ENCODE results near the gene LRBA. TPM values are rescaled to one million over a fixed set of nuclear protein-coding genes. Genes with fewer than 3 reads are reported as not detected.
A peak's percentile ranks its signal among the peaks of the same experiment; 100 is the strongest.

The LRBA gene
- total RNA-seq, 1 donor from 2014 or later = 46.2 TPM

DNA sequence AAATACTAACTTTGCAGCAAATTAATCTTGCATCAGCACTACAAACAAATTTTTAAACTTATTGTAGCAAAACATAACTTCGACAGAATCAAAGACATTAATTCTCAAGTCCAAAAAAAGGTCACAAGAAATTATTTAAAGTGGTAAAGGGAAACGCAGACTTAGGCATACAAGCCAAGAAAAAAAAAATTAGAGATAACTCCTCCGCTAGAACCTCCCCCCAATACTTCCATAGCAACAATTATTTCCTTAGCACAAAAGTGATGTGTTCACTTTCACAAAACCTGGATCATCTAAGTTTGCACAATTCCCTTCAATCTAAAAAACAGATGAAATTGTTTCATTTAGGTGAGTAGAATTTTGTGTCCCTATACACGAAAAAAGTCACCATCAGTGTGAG lies 1.1 kb downstream of the LRBA start:
- TF ChIP-seq, protein P1, sequence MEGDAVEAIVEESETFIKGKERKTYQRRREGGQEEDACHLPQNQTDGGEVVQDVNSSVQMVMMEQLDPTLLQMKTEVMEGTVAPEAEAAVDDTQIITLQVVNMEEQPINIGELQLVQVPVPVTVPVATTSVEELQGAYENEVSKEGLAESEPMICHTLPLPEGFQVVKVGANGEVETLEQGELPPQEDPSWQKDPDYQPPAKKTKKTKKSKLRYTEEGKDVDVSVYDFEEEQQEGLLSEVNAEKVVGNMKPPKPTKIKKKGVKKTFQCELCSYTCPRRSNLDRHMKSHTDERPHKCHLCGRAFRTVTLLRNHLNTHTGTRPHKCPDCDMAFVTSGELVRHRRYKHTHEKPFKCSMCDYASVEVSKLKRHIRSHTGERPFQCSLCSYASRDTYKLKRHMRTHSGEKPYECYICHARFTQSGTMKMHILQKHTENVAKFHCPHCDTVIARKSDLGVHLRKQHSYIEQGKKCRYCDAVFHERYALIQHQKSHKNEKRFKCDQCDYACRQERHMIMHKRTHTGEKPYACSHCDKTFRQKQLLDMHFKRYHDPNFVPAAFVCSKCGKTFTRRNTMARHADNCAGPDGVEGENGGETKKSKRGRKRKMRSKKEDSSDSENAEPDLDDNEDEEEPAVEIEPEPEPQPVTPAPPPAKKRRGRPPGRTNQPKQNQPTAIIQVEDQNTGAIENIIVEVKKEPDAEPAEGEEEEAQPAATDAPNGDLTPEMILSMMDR (IDR thresholded peaks at IDR 0.05) = no peak
- DNase-seq = no peak
- Histone ChIP-seq H3K9me3 (no peaks in the 10 kb centered on the region), H3K36me3 (no peaks in the 10 kb centered on the region), H3K27me3 (ENCODE audit: low read depth) (no peaks in the 10 kb centered on the region), H3K4me1 (peaks cover 24% of the 10 kb centered on the region), H3K27ac (no peak overlapping the region), H3K4me3 (peak overlapping the region; percentile 99)
- no peak for ATAC-seq
- intact Hi-C loops (cut with DNase I) = no loop called here

DNA sequence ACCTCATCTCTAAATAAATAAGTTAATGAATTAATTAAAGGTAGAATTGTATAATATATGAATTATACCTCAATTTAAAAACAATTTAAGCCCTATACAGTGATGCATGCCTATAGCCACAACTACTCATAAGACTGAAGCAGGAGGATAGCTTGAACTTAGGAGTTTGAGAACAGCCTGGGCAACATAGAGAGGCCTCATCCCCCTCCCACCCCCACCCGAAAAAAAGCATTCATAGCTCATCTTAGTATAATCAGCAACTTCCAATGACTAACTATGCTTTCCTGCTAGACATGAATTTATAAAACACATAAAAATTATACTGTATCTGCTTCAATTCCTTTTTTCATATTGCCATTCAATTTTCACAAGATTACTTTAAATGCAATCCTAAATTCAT lies 1.6 kb downstream of the LRBA start:
- Histone ChIP-seq H3K9me3 (no peaks in the 10 kb centered on the region), H3K36me3 (no peaks in the 10 kb centered on the region), H3K27ac (no peak overlapping the region), H3K27me3 (ENCODE audit: low read depth) (no peaks in the 10 kb centered on the region), H3K4me1 (peaks cover 24% of the 10 kb centered on the region), H3K4me3 (peak overlapping the region; percentile 99)
- TF ChIP-seq, protein P1 (IDR thresholded peaks at IDR 0.05) = no peak
- intact Hi-C loops (cut with DNase I) = no loop called here
- ATAC-seq = no peak
- no peak for DNase-seq

DNA sequence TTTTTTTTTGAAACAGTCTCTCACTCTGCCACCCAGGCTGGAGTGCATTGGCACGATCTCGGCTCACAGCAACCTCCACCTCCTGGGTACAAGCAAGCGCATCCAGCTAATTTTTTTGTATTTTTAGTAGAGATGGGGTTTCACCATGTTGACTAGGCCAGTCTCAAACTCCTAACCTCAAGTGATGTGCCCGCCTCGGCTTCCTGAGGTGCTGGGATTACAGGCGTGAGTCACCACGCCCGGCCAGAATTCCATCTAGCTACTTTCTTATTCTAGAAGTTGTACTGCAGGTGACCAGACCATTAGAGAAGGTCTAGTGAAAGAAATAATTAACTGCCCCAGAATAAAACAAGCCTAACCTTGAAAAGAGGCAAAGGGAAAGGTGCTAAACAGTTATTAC lies 2.3 kb downstream of the LRBA start:
- no peaks in the 10 kb centered on the region for H3K9me3 ChIP-seq
- H3K36me3 ChIP-seq = no peaks in the 10 kb centered on the region
- ATAC-seq = no peak
- DNase-seq = no peak
- peak overlapping the region; percentile 99 for H3K4me3 ChIP-seq
- H3K27ac ChIP-seq = no peak overlapping the region
- H3K27me3 ChIP-seq (ENCODE audit: low read depth) = no peaks in the 10 kb centered on the region
- H3K4me1 ChIP-seq = peaks cover 24% of the 10 kb centered on the region
- intact Hi-C loops (cut with DNase I) = no loop called here
- TF ChIP-seq, protein P1 (IDR thresholded peaks at IDR 0.05) = no peak

DNA sequence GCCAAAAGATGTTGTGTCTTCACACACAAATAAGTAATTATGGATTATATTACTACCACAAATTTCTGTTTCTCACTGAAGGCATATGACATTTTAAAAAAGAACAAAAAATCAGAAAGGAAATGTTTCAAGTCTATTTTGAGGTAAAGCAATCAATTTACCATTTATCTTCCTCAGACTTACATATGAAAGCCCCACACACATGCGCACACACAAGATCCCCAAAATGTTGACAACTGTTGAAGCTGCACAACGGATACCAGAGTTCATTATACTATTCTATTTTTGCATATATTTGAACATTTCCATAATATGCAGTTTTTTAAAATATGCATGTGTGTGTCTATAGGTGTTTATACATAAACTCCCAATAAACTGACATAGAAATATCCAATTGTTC lies 2.7 kb downstream of the LRBA start:
- Histone ChIP-seq H3K27ac (no peak overlapping the region), H3K9me3 (no peaks in the 10 kb centered on the region), H3K4me1 (peaks cover 24% of the 10 kb centered on the region), H3K4me3 (peak overlapping the region; percentile 99), H3K36me3 (no peaks in the 10 kb centered on the region), H3K27me3 (ENCODE audit: low read depth) (no peaks in the 10 kb centered on the region)
- TF ChIP-seq, protein P1 (IDR thresholded peaks at IDR 0.05) = no peak
- intact Hi-C loops (cut with DNase I) = no loop called here
- DNase-seq = no peak
- ATAC-seq = no peak

DNA sequence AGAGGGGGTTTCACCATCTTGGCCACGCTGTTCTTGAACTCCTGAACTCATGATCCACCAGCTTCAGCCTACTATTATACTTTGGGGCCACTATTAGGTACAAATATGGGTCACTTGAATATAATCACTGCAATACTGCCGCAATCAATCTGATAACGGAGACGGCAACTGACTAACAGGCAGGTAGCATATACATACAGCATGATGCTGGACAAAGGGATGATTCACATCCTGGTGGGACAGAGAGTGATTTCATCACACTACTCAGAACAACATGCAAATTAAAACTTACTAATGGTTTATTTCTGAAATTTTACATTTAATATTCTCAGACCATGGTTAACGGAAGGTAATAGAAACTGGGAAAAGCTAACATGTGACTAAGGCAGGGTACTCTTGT lies 10.9 kb downstream of the LRBA start:
- no peak overlapping the region for H3K27ac ChIP-seq
- H3K9me3 ChIP-seq = no peaks in the 10 kb centered on the region
- DNase-seq (no peak), ATAC-seq (no peak)
- H3K27me3 ChIP-seq (ENCODE audit: low read depth) = no peaks in the 10 kb centered on the region
- H3K36me3 ChIP-seq = no peaks in the 10 kb centered on the region
- no peaks in the 10 kb centered on the region for H3K4me1 ChIP-seq
- H3K4me3 ChIP-seq = no peak overlapping the region
- TF ChIP-seq, protein P1 (IDR thresholded peaks at IDR 0.05) = no peak
- intact Hi-C loops (cut with DNase I) = no loop called here

Measured in lower lobe of right lung (tissue), 2 donors.